Retinal pigment epithelial cell (primary cell): Measurements from ENCODE around the gene RALGDS.

Experiments
- DNase-seq: peaks from one replicate; pipeline ENCODE4 v3.0.0-alpha.2; 2010; ENCODE audit warnings: low read depth
- H3K4me3 ChIP-seq: 2 replicates; pipeline ENCODE4 v1.5.1; 2011; ENCODE audit warnings: mild to moderate bottlenecking, low read length, control low read depth, moderate library complexity
- CTCF ChIP-seq: conservative IDR thresholded peaks from 2 replicates; pipeline ENCODE4 v1.5.1; 2011; ENCODE audit warnings: low read depth, low read length, control low read depth, inconsistent platforms

RALGDS gene

GRCh38 chr9:133111808-133112662 lies 9.0 kb downstream of the RALGDS start:
- no peak for TF ChIP-seq CTCF
- DNase-seq: no peak
- no peak overlapping the region for H3K4me3 ChIP-seq

- H3K4me3 ChIP-seq: no peak overlapping the region
- no peak for DNase-seq
- no peak for TF ChIP-seq CTCF
Observed at GRCh38 chr9:133109931-133110650, 10.9 kb downstream of the RALGDS start.

- no peak for TF ChIP-seq CTCF
- DNase-seq: no peak
- H3K4me3 ChIP-seq: no peak overlapping the region
Observed at GRCh38 chr9:133108794-133109641, 12.0 kb downstream of the RALGDS start.

- no peak for TF ChIP-seq CTCF
- no peak for DNase-seq
- no peak overlapping the region for H3K4me3 ChIP-seq
Observed at GRCh38 chr9:133107961-133108793, 12.9 kb downstream of the RALGDS start.

- DNase-seq: no peak
- no peak for TF ChIP-seq CTCF
- no peak overlapping the region for H3K4me3 ChIP-seq
Observed at GRCh38 chr9:133107245-133107722, 13.8 kb downstream of the RALGDS start.
